GM21528 (cell line): ENCODE results near the gene CHIA.
"Not testable (repeated sequence)": the region's sequence is repeated elsewhere in the genome, so short reads cannot be mapped to it uniquely, and the experiment has no call there.

ENCODE experiments used
- ATAC-seq: cut with Tn5 transposase; IDR thresholded peaks from one replicate; pipeline ENCODE4 v1.9.1; 2021; ENCODE audit warnings: mild to moderate bottlenecking, moderate library complexity; ENCODE audit not compliant: unreplicated experiment, low FRiP score

Gene CHIA

GRCh38 chr1:111283838-111284237 is 6.8 kb upstream of the CHIA start:
- no peak for ATAC-seq

- no peak for ATAC-seq
Observed at GRCh38 chr1:111285879-111286278, 4.8 kb upstream of the CHIA start.

- no peak for ATAC-seq
Observed at GRCh38 chr1:111286912-111287311, 3.7 kb upstream of the CHIA start.

- no peak for ATAC-seq
Observed at GRCh38 chr1:111289371-111289770, 1.3 kb upstream of the CHIA start.

GRCh38 chr1:111290104-111290503 is 547 bp upstream of the CHIA start:
- no peak for ATAC-seq

- ATAC-seq = no peak
Observed at GRCh38 chr1:111294390-111294789, 3.7 kb downstream of the CHIA start.

GRCh38 chr1:111302374-111302773 is 11.7 kb downstream of the CHIA start:
- no peak for ATAC-seq

- no peak for ATAC-seq
Observed at GRCh38 chr1:111309690-111310089, 19.0 kb downstream of the CHIA start.

- no peak for ATAC-seq
Observed at GRCh38 chr1:111318523-111318922, 27.9 kb downstream of the CHIA start.

- ATAC-seq = no peak
Observed at GRCh38 chr1:111320066-111320879, 29.6 kb downstream of the CHIA start.

GRCh38 chr1:111323231-111323630 is 32.6 kb downstream of the CHIA start:
- ATAC-seq = no peak

- ATAC-seq = peak; percentile 58
Observed at GRCh38 chr1:111332190-111332589, 41.5 kb downstream of the CHIA start.

- no peak for ATAC-seq
Observed at GRCh38 chr1:111334169-111334568, 43.5 kb downstream of the CHIA start.

GRCh38 chr1:111335214-111335877 is 44.7 kb downstream of the CHIA start:
- ATAC-seq = not testable (repeated sequence)

GRCh38 chr1:111338849-111339248 is 48.2 kb downstream of the CHIA start:
- not testable (repeated sequence) for ATAC-seq

- ATAC-seq = peak; percentile 93
Observed at GRCh38 chr1:111346089-111346885, 55.6 kb downstream of the CHIA start.

- no peak for ATAC-seq
Observed at GRCh38 chr1:111347026-111347425, 56.4 kb downstream of the CHIA start.

- ATAC-seq = no peak
Observed at GRCh38 chr1:111351700-111352099, 61.0 kb downstream of the CHIA start.

- no peak for ATAC-seq
Observed at GRCh38 chr1:111354584-111354983, 63.9 kb downstream of the CHIA start.

- ATAC-seq = no peak
Observed at GRCh38 chr1:111358964-111359363, 68.3 kb downstream of the CHIA start.

GRCh38 chr1:111359376-111359775 is 68.7 kb downstream of the CHIA start:
- no peak for ATAC-seq
